Measurements from ENCODE around the gene MAST2.

- no peak for TF ChIP-seq CTCF (IDR thresholded peaks at IDR 0.05)
- no peak for TF ChIP-seq POLR2A (IDR thresholded peaks at IDR 0.05)
Measured at GRCh38 chr1:46056325-46056724, 252.9 kb downstream of the MAST2 start.

Measured in esophagus squamous epithelium (tissue), 4 donors.